ENCODE results near the gene ZSWIM6. TPM values are rescaled to one million over a fixed set of nuclear protein-coding genes. Genes with fewer than 3 reads are reported as not detected.

The ZSWIM6 gene
- 1 to 10 TPM; 3.6 to 5.4 TPM for polyA plus RNA-seq

GRCh38 chr5:61331407-61332357, at the start of gene ZSWIM6:
Gene ZSWIM6, plus strand, starts transcription at chr5:61332258. Its CDS starts 15 bp downstream, at chr5:61332273.
- Histone ChIP-seq H3K9me3 (ENCODE audit: control insufficient read depth in 2 of 2, insufficient read depth in 1 of 2, low read depth in 1 of 2, low read length in 1 of 2) (no peaks in the 10 kb centered on the region), H3K4me3 (ENCODE audit: low read depth in 1 of 2, low read length in 2 of 2) (peak within 1 kb of the TSS; percentile 86 to 95), H3K36me3 (ENCODE audit: control insufficient read depth in 2 of 2, insufficient read depth in 2 of 2, low read length in 1 of 2) (no peaks in the 10 kb centered on the region), H3K4me1 (ENCODE audit: control insufficient read depth in 2 of 2, insufficient read depth in 2 of 2, low read length in 1 of 2) (peaks cover 2 to 4% of the 10 kb centered on the region in 2 donors), H3K27ac (ENCODE audit: low read depth in 2 of 2, low read length in 1 of 2) (peak within 1 kb of the TSS; percentile 98), H3K27me3 (ENCODE audit: control insufficient read depth in 1 of 2, insufficient read depth in 2 of 2, low read length in 2 of 2) (no peaks in the 10 kb centered on the region)
- WGBS, 2 donors, result 0 to 1% methylated on average over 55 to 91 of the region's 91 CpGs

- no peak overlapping the region for H3K4me3 ChIP-seq (ENCODE audit: low read depth in 1 of 2, low read length in 2 of 2)
- H3K27ac ChIP-seq (ENCODE audit: low read depth in 2 of 2, low read length in 1 of 2), result no peak overlapping the region
- 89 to 90% methylated on average over 3 of the region's 3 CpGs for WGBS, 2 donors
- H3K4me1 ChIP-seq (ENCODE audit: control insufficient read depth in 2 of 2, insufficient read depth in 2 of 2, low read length in 1 of 2), result no peaks in the 10 kb centered on the region
- no peaks in the 10 kb centered on the region for H3K36me3 ChIP-seq (ENCODE audit: control insufficient read depth in 2 of 2, insufficient read depth in 2 of 2, low read length in 1 of 2)
- no peaks in the 10 kb centered on the region for H3K27me3 ChIP-seq (ENCODE audit: control insufficient read depth in 1 of 2, insufficient read depth in 2 of 2, low read length in 2 of 2)
- no peaks in the 10 kb centered on the region for H3K9me3 ChIP-seq (ENCODE audit: control insufficient read depth in 2 of 2, insufficient read depth in 1 of 2, low read depth in 1 of 2, low read length in 1 of 2)
Observed at GRCh38 chr5:61283471-61283870, 48.6 kb upstream of the ZSWIM6 start.

- Histone ChIP-seq H3K27me3 (ENCODE audit: control insufficient read depth in 1 of 2, insufficient read depth in 2 of 2, low read length in 2 of 2) (no peaks in the 10 kb centered on the region), H3K4me3 (ENCODE audit: low read depth in 1 of 2, low read length in 2 of 2) (no peak overlapping the region), H3K9me3 (ENCODE audit: control insufficient read depth in 2 of 2, insufficient read depth in 1 of 2, low read depth in 1 of 2, low read length in 1 of 2) (no peaks in the 10 kb centered on the region), H3K4me1 (ENCODE audit: control insufficient read depth in 2 of 2, insufficient read depth in 2 of 2, low read length in 1 of 2) (no peaks in the 10 kb centered on the region), H3K27ac (ENCODE audit: low read depth in 2 of 2, low read length in 1 of 2) (no peak overlapping the region), H3K36me3 (ENCODE audit: control insufficient read depth in 2 of 2, insufficient read depth in 2 of 2, low read length in 1 of 2) (no peaks in the 10 kb centered on the region)
Observed at GRCh38 chr5:61285531-61285930, 46.5 kb upstream of the ZSWIM6 start.

- 80 to 82% methylated on average over 5 of the region's 5 CpGs for WGBS, 2 donors
- Histone ChIP-seq H3K9me3 (ENCODE audit: control insufficient read depth in 2 of 2, insufficient read depth in 1 of 2, low read depth in 1 of 2, low read length in 1 of 2) (no peaks in the 10 kb centered on the region), H3K4me3 (ENCODE audit: low read depth in 1 of 2, low read length in 2 of 2) (no peak overlapping the region), H3K27me3 (ENCODE audit: control insufficient read depth in 1 of 2, insufficient read depth in 2 of 2, low read length in 2 of 2) (no peaks in the 10 kb centered on the region), H3K36me3 (ENCODE audit: control insufficient read depth in 2 of 2, insufficient read depth in 2 of 2, low read length in 1 of 2) (no peaks in the 10 kb centered on the region), H3K27ac (ENCODE audit: low read depth in 2 of 2, low read length in 1 of 2) (no peak overlapping the region), H3K4me1 (ENCODE audit: control insufficient read depth in 2 of 2, insufficient read depth in 2 of 2, low read length in 1 of 2) (peaks cover 0 to 2% of the 10 kb centered on the region in 2 donors)
Observed at GRCh38 chr5:61286446-61287132, 45.5 kb upstream of the ZSWIM6 start.

GRCh38 chr5:61287474-61287873, 44.6 kb upstream of the ZSWIM6 start:
- Histone ChIP-seq H3K4me3 (ENCODE audit: low read depth in 1 of 2, low read length in 2 of 2) (no peak overlapping the region), H3K36me3 (ENCODE audit: control insufficient read depth in 2 of 2, insufficient read depth in 2 of 2, low read length in 1 of 2) (no peaks in the 10 kb centered on the region), H3K9me3 (ENCODE audit: control insufficient read depth in 2 of 2, insufficient read depth in 1 of 2, low read depth in 1 of 2, low read length in 1 of 2) (no peaks in the 10 kb centered on the region), H3K27ac (ENCODE audit: low read depth in 2 of 2, low read length in 1 of 2) (no peak overlapping the region), H3K4me1 (ENCODE audit: control insufficient read depth in 2 of 2, insufficient read depth in 2 of 2, low read length in 1 of 2) (peaks cover 0 to 2% of the 10 kb centered on the region in 2 donors), H3K27me3 (ENCODE audit: control insufficient read depth in 1 of 2, insufficient read depth in 2 of 2, low read length in 2 of 2) (no peaks in the 10 kb centered on the region)
- 89 to 92% methylated on average over 3 of the region's 3 CpGs for WGBS, 2 donors

GRCh38 chr5:61289241-61289640, 42.8 kb upstream of the ZSWIM6 start:
- no peak overlapping the region for H3K27ac ChIP-seq (ENCODE audit: low read depth in 2 of 2, low read length in 1 of 2)
- H3K9me3 ChIP-seq (ENCODE audit: control insufficient read depth in 2 of 2, insufficient read depth in 1 of 2, low read depth in 1 of 2, low read length in 1 of 2), result no peaks in the 10 kb centered on the region
- no peaks in the 10 kb centered on the region for H3K36me3 ChIP-seq (ENCODE audit: control insufficient read depth in 2 of 2, insufficient read depth in 2 of 2, low read length in 1 of 2)
- H3K27me3 ChIP-seq (ENCODE audit: control insufficient read depth in 1 of 2, insufficient read depth in 2 of 2, low read length in 2 of 2), result no peaks in the 10 kb centered on the region
- no peak overlapping the region for H3K4me3 ChIP-seq (ENCODE audit: low read depth in 1 of 2, low read length in 2 of 2)
- WGBS, 2 donors, result 87 to 93% methylated on average over 2 of the region's 2 CpGs
- peaks cover 2 to 4% of the 10 kb centered on the region in 2 donors for H3K4me1 ChIP-seq (ENCODE audit: control insufficient read depth in 2 of 2, insufficient read depth in 2 of 2, low read length in 1 of 2)

GRCh38 chr5:61289669-61290306, 42.3 kb upstream of the ZSWIM6 start:
- Histone ChIP-seq H3K27me3 (ENCODE audit: control insufficient read depth in 1 of 2, insufficient read depth in 2 of 2, low read length in 2 of 2) (no peaks in the 10 kb centered on the region), H3K4me1 (ENCODE audit: control insufficient read depth in 2 of 2, insufficient read depth in 2 of 2, low read length in 1 of 2) (peaks cover 2 to 4% of the 10 kb centered on the region in 2 donors), H3K9me3 (ENCODE audit: control insufficient read depth in 2 of 2, insufficient read depth in 1 of 2, low read depth in 1 of 2, low read length in 1 of 2) (no peaks in the 10 kb centered on the region), H3K36me3 (ENCODE audit: control insufficient read depth in 2 of 2, insufficient read depth in 2 of 2, low read length in 1 of 2) (no peaks in the 10 kb centered on the region), H3K4me3 (ENCODE audit: low read depth in 1 of 2, low read length in 2 of 2) (no peak overlapping the region), H3K27ac (ENCODE audit: low read depth in 2 of 2, low read length in 1 of 2) (no peak overlapping the region)
- WGBS, 2 donors, result 83 to 84% methylated on average over 7 of the region's 7 CpGs

- no peaks in the 10 kb centered on the region for H3K27me3 ChIP-seq (ENCODE audit: control insufficient read depth in 1 of 2, insufficient read depth in 2 of 2, low read length in 2 of 2)
- no peaks in the 10 kb centered on the region for H3K9me3 ChIP-seq (ENCODE audit: control insufficient read depth in 2 of 2, insufficient read depth in 1 of 2, low read depth in 1 of 2, low read length in 1 of 2)
- no peak overlapping the region for H3K4me3 ChIP-seq (ENCODE audit: low read depth in 1 of 2, low read length in 2 of 2)
- H3K27ac ChIP-seq (ENCODE audit: low read depth in 2 of 2, low read length in 1 of 2), result peak overlapping the region; percentile 29 to 75
- WGBS, 2 donors, result 19 to 26% methylated on average over 4 of the region's 4 CpGs
- H3K4me1 ChIP-seq (ENCODE audit: control insufficient read depth in 2 of 2, insufficient read depth in 2 of 2, low read length in 1 of 2), result peaks cover 2 to 4% of the 10 kb centered on the region in 2 donors
- H3K36me3 ChIP-seq (ENCODE audit: control insufficient read depth in 2 of 2, insufficient read depth in 2 of 2, low read length in 1 of 2), result no peaks in the 10 kb centered on the region
Observed at GRCh38 chr5:61290791-61291210, 41.3 kb upstream of the ZSWIM6 start.

GRCh38 chr5:61292062-61292657, 39.9 kb upstream of the ZSWIM6 start:
- WGBS, 2 donors, result 62 to 82% methylated on average over 7 of the region's 7 CpGs
- H3K27me3 ChIP-seq (ENCODE audit: control insufficient read depth in 1 of 2, insufficient read depth in 2 of 2, low read length in 2 of 2), result no peaks in the 10 kb centered on the region
- H3K27ac ChIP-seq (ENCODE audit: low read depth in 2 of 2, low read length in 1 of 2), result no peak overlapping the region
- no peak overlapping the region for H3K4me3 ChIP-seq (ENCODE audit: low read depth in 1 of 2, low read length in 2 of 2)
- H3K9me3 ChIP-seq (ENCODE audit: control insufficient read depth in 2 of 2, insufficient read depth in 1 of 2, low read depth in 1 of 2, low read length in 1 of 2), result no peaks in the 10 kb centered on the region
- H3K4me1 ChIP-seq (ENCODE audit: control insufficient read depth in 2 of 2, insufficient read depth in 2 of 2, low read length in 1 of 2), result peaks cover 2 to 4% of the 10 kb centered on the region in 2 donors
- no peaks in the 10 kb centered on the region for H3K36me3 ChIP-seq (ENCODE audit: control insufficient read depth in 2 of 2, insufficient read depth in 2 of 2, low read length in 1 of 2)
